ENCODE data around the gene HOXC5. TPM values are rescaled to one million over a fixed set of nuclear protein-coding genes. Genes with fewer than 3 reads are reported as not detected.

HOXC5 gene
- total and polyA plus RNA-seq, 2 donors (not counting 1 experiment from before 2014, with no cell fraction given): not detected

GRCh38 chr12:54007538-54008259, 25.2 kb upstream of the HOXC5 start:
- no peaks in the 10 kb centered on the region for H3K79me2 ChIP-seq (ENCODE audit: control insufficient read depth, insufficient read depth, low read length)
- Mint-ChIP-seq H3K27me3 (peaks cover 74% of the 10 kb centered on the region), H3K4me3 (no peak overlapping the region), H3K9me3 (ENCODE audit: insufficient read depth) (no peaks in the 10 kb centered on the region), H3K27ac (peak overlapping the region; percentile 5), H3K4me1 (peaks cover 32% of the 10 kb centered on the region)
- peaks cover 0 to 43% (median 0%) of the 10 kb centered on the region in 3 donors for H3K9me3 ChIP-seq (ENCODE audit: control extremely low read depth in 1 of 3, control insufficient read depth in 2 of 3, insufficient read depth in 1 of 3, low read length in 2 of 3)
- ChIA-PET POLR2A (interaction anchor here (0.6 kb wide), 1 partner anchor 209 kb away, joined by 3 read pairs; no protein-coding TSS in a partner anchor), CTCF (interaction anchor here (0.8 to 6.7 kb wide), 8 partner anchors 20 to 354 kb away, joined by 3 to 159 read pairs (median 32); partner anchors contain the start of genes HOXC5, HOXC6 and SMUG1)
- no peaks in the 10 kb centered on the region for H3K36me3 ChIP-seq (replicated peaks in 1 of 2; ENCODE audit: control extremely low read depth in 1 of 2, control insufficient read depth in 1 of 2, extremely low read depth in 1 of 2, insufficient read depth in 2 of 2, low read length in 1 of 2)
- no peak for ATAC-seq (ENCODE audit: low read depth)
- no peak overlapping the region for H3K4me2 ChIP-seq (replicated peaks; ENCODE audit: low read depth, low read length, poor library complexity, severe bottlenecking)
- no peak overlapping the region for H3K27ac ChIP-seq (ENCODE audit: low read length in 2 of 2)
- peaks cover 0 to 91% (median 77%) of the 10 kb centered on the region in 4 experiments for H3K27me3 ChIP-seq (replicated peaks in 1 of 4; ENCODE audit: control extremely low read depth in 1 of 4, control insufficient read depth in 3 of 4, insufficient read depth in 4 of 4, low read length in 3 of 4)
- WGBS (ENCODE audit: insufficient coverage): no CpG with 5 or more reads among the region's 2 CpGs
- no peak overlapping the region for H2AFZ ChIP-seq (ENCODE audit: insufficient read depth, low read depth, low read length, poor library complexity, severe bottlenecking)
- intact Hi-C loops (cut with micrococcal nuclease): loop anchor here (5.0 to 10.0 kb wide), 3 partner anchors 45 to 357 kb away; partner anchors contain the start of genes CBX5, GPR84, HNRNPA1 and HOXC4
- H3K4me3 ChIP-seq (ENCODE audit: control extremely low read depth in 1 of 5, extremely low read depth in 1 of 5, insufficient read depth in 1 of 5, low read depth in 2 of 5, low read length in 4 of 5): no peak overlapping the region
- DNase-seq: no peak
- no peaks in the 10 kb centered on the region for H4K20me1 ChIP-seq (ENCODE audit: control insufficient read depth, insufficient read depth, low read length, poor library complexity, severe bottlenecking)
- TF ChIP-seq EZH2 (IDR thresholded peaks at IDR 0.05; ENCODE audit: borderline replicate concordance, insufficient read depth, low read depth, low read length, poor library complexity, severe bottlenecking): no peak
- TF ChIP-seq, protein P1, sequence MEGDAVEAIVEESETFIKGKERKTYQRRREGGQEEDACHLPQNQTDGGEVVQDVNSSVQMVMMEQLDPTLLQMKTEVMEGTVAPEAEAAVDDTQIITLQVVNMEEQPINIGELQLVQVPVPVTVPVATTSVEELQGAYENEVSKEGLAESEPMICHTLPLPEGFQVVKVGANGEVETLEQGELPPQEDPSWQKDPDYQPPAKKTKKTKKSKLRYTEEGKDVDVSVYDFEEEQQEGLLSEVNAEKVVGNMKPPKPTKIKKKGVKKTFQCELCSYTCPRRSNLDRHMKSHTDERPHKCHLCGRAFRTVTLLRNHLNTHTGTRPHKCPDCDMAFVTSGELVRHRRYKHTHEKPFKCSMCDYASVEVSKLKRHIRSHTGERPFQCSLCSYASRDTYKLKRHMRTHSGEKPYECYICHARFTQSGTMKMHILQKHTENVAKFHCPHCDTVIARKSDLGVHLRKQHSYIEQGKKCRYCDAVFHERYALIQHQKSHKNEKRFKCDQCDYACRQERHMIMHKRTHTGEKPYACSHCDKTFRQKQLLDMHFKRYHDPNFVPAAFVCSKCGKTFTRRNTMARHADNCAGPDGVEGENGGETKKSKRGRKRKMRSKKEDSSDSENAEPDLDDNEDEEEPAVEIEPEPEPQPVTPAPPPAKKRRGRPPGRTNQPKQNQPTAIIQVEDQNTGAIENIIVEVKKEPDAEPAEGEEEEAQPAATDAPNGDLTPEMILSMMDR (IDR thresholded peaks at IDR 0.05): no peak
- no peak overlapping the region for H3K9ac ChIP-seq (ENCODE audit: low read length)
- H3K4me1 ChIP-seq (ENCODE audit: control insufficient read depth in 2 of 2, insufficient read depth in 2 of 2, low read length in 2 of 2): peaks cover 30 to 55% of the 10 kb centered on the region in 2 donors

DNA sequence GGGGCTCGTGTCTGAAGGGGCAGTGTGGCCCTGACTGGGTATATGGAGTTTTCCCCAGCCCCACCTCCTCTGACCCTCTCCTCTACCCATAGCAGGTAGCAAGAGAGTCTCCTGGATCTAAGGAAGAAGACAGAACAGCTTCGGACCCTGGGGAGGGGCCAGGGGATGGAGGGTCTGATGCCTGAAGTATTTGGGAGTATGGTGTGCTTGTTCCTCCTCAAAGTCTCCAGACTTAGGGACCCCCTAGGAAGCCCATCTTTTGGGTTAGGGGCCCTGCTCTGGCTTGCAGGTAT, 24.6 kb upstream of the HOXC5 start:
- Histone ChIP-seq H4K20me1 (ENCODE audit: control insufficient read depth, insufficient read depth, low read length, poor library complexity, severe bottlenecking) (no peaks in the 10 kb centered on the region), H3K9ac (ENCODE audit: low read length) (no peak overlapping the region), H3K27ac (ENCODE audit: low read length in 2 of 2) (no peak overlapping the region), H3K4me1 (ENCODE audit: control insufficient read depth in 2 of 2, insufficient read depth in 2 of 2, low read length in 2 of 2) (peaks cover 30 to 60% of the 10 kb centered on the region in 2 donors), H3K4me3 (ENCODE audit: control extremely low read depth in 1 of 5, extremely low read depth in 1 of 5, insufficient read depth in 1 of 5, low read depth in 2 of 5, low read length in 4 of 5) (no peak overlapping the region), H3K4me2 (replicated peaks; ENCODE audit: low read depth, low read length, poor library complexity, severe bottlenecking) (no peak overlapping the region), H3K9me3 (ENCODE audit: control extremely low read depth in 1 of 3, control insufficient read depth in 2 of 3, insufficient read depth in 1 of 3, low read length in 2 of 3) (peaks cover 0 to 43% (median 0%) of the 10 kb centered on the region in 3 donors), H3K36me3 (replicated peaks in 1 of 2; ENCODE audit: control extremely low read depth in 1 of 2, control insufficient read depth in 1 of 2, extremely low read depth in 1 of 2, insufficient read depth in 2 of 2, low read length in 1 of 2) (no peaks in the 10 kb centered on the region), H2AFZ (ENCODE audit: insufficient read depth, low read depth, low read length, poor library complexity, severe bottlenecking) (no peak overlapping the region), H3K27me3 (replicated peaks in 1 of 4; ENCODE audit: control extremely low read depth in 1 of 4, control insufficient read depth in 3 of 4, insufficient read depth in 4 of 4, low read length in 3 of 4) (peaks cover 0 to 91% (median 78%) of the 10 kb centered on the region in 4 experiments), H3K79me2 (ENCODE audit: control insufficient read depth, insufficient read depth, low read length) (no peaks in the 10 kb centered on the region)
- Mint-ChIP-seq H3K27ac (no peak overlapping the region), H3K27me3 (peaks cover 74% of the 10 kb centered on the region), H3K9me3 (ENCODE audit: insufficient read depth) (no peaks in the 10 kb centered on the region), H3K4me1 (peaks cover 32% of the 10 kb centered on the region), H3K4me3 (peak overlapping the region; percentile 8)
- DNase-seq (no peak), ATAC-seq (ENCODE audit: low read depth) (no peak)
- intact Hi-C loops (cut with micrococcal nuclease): loop anchor here (5.0 to 10.0 kb wide), 3 partner anchors 44 to 357 kb away; partner anchors contain the start of genes CBX5, GPR84, HNRNPA1 and HOXC4
- ChIA-PET CTCF (interaction anchor here (0.8 to 6.7 kb wide), 7 partner anchors 24 to 354 kb away, joined by 3 to 159 read pairs (median 56); partner anchors contain the start of genes HOXC5 and SMUG1), POLR2A (no interaction called here)
- TF ChIP-seq EZH2 (IDR thresholded peaks at IDR 0.05; ENCODE audit: borderline replicate concordance, insufficient read depth, low read depth, low read length, poor library complexity, severe bottlenecking): no peak
- TF ChIP-seq, protein P1 (IDR thresholded peaks at IDR 0.05): no peak
- WGBS (ENCODE audit: insufficient coverage): 20% methylated on average over 1 of the region's 2 CpGs
